ENCODE measurements around the gene DNLZ. TPM values are rescaled to one million over a fixed set of nuclear protein-coding genes. Genes with fewer than 3 reads are reported as not detected.

Gene DNLZ
- total and polyA plus RNA-seq, 9 of the 15 experiments (the other 6 are each of a cell fraction or from before 2014, with no cell fraction given), result 0.17 to 44.6 (median 3.4) TPM

- peak; percentile 61 for TF ChIP-seq JUND (IDR thresholded peaks at IDR 0.05; ENCODE audit: borderline replicate concordance, low read depth, low read length)
- no peak for TF ChIP-seq JUND (tag; IDR thresholded peaks at IDR 0.05; ENCODE audit: borderline replicate concordance, low read depth, low read length)
- no peak for TF ChIP-seq ZNF134 (CRISPR knock-in tag; conservative IDR thresholded peaks at IDR 0.05)
- no peak for TF ChIP-seq EP300 (IDR thresholded peaks at IDR 0.05; ENCODE audit: low read length)
- TF ChIP-seq KAT2B (IDR thresholded peaks at IDR 0.05; ENCODE audit: low read depth, low read length), result no peak
- TF ChIP-seq, protein P1, sequence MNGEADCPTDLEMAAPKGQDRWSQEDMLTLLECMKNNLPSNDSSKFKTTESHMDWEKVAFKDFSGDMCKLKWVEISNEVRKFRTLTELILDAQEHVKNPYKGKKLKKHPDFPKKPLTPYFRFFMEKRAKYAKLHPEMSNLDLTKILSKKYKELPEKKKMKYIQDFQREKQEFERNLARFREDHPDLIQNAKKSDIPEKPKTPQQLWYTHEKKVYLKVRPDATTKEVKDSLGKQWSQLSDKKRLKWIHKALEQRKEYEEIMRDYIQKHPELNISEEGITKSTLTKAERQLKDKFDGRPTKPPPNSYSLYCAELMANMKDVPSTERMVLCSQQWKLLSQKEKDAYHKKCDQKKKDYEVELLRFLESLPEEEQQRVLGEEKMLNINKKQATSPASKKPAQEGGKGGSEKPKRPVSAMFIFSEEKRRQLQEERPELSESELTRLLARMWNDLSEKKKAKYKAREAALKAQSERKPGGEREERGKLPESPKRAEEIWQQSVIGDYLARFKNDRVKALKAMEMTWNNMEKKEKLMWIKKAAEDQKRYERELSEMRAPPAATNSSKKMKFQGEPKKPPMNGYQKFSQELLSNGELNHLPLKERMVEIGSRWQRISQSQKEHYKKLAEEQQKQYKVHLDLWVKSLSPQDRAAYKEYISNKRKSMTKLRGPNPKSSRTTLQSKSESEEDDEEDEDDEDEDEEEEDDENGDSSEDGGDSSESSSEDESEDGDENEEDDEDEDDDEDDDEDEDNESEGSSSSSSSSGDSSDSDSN (IDR thresholded peaks at IDR 0.05; ENCODE audit: borderline replicate concordance in 1 of 2, low read depth in 2 of 2, low read length in 2 of 2), result 0 out of 4 replicates have a peak, but pooled peaks of 1 of the 2 experiments have one; percentile 34
- TF ChIP-seq ZNF263 (CRISPR knock-in tag; IDR thresholded peaks at IDR 0.05; ENCODE audit: borderline replicate concordance), result peak; percentile 75; the same call in 1 of the 2 replicates
- TF ChIP-seq, protein P2, sequence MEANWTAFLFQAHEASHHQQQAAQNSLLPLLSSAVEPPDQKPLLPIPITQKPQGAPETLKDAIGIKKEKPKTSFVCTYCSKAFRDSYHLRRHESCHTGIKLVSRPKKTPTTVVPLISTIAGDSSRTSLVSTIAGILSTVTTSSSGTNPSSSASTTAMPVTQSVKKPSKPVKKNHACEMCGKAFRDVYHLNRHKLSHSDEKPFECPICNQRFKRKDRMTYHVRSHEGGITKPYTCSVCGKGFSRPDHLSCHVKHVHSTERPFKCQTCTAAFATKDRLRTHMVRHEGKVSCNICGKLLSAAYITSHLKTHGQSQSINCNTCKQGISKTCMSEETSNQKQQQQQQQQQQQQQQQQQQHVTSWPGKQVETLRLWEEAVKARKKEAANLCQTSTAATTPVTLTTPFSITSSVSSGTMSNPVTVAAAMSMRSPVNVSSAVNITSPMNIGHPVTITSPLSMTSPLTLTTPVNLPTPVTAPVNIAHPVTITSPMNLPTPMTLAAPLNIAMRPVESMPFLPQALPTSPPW (CRISPR knock-in tag; IDR thresholded peaks at IDR 0.05), result peak; percentile 96
- TF ChIP-seq RB1 (IDR thresholded peaks at IDR 0.05; ENCODE audit: low read depth), result peak; percentile 90
- TF ChIP-seq, protein P3, sequence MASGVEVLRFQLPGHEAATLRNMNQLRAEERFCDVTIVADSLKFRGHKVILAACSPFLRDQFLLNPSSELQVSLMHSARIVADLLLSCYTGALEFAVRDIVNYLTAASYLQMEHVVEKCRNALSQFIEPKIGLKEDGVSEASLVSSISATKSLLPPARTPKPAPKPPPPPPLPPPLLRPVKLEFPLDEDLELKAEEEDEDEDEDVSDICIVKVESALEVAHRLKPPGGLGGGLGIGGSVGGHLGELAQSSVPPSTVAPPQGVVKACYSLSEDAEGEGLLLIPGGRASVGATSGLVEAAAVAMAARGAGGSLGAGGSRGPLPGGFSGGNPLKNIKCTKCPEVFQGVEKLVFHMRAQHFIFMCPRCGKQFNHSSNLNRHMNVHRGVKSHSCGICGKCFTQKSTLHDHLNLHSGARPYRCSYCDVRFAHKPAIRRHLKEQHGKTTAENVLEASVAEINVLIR (CRISPR knock-in tag; IDR thresholded peaks at IDR 0.05), result peak; percentile 37; the same call in 1 of the 2 replicates
- peak; percentile 20 for TF ChIP-seq TAF1 (IDR thresholded peaks at IDR 0.05; ENCODE audit: control insufficient read depth, extremely low read depth, insufficient read depth, low read length, severe bottlenecking)
Observed at GRCh38 chr9:136327304-136327974, 36.1 kb downstream of the DNLZ start, which contains the start of gene GPSM1 (continued).

Data from K562 (cell line).